WTC11 (cell line): ENCODE measurements around the gene INCA1. TPM values are rescaled to one million over a fixed set of nuclear protein-coding genes. Genes with fewer than 3 reads are reported as not detected.
A peak's percentile ranks its signal among the peaks of the same experiment; 100 is the strongest.

Experiments
- ATAC-seq: fragments of 200-7000 bp; cut with Tn5 transposase; 2 replicates; pipeline ENCODE4 v1.10.0; 2021; ENCODE audit warnings: mild to moderate bottlenecking, moderate library complexity
- CTCF ChIA-PET: fragments of 300-600 bp; sonication (Branson Sonifier 250); formaldehyde crosslinking; loops from one replicate; lab custom pipeline; 2021; ENCODE audit warnings: antibody characterized with exemption; lab: Charles Lee
- POLR2A ChIA-PET: fragments of 350-600 bp; sonication (Branson Sonifier 250); formaldehyde crosslinking; loops from one replicate; lab custom pipeline; 2021; ENCODE audit warnings: antibody characterized with exemption; lab: Charles Lee
- DNase-seq: peaks from one replicate; pipeline ENCODE4 v3.0.0; 2021; ENCODE audit warnings: low spot score
- H3K27ac Mint-ChIP-seq: 2 replicates; pipeline ENCODE4 v1.8.0; 2021; ENCODE audit warnings: mixed read lengths
- H3K27me3 Mint-ChIP-seq: 2 replicates; pipeline ENCODE4 v1.8.0; 2021; ENCODE audit warnings: low read depth, mild to moderate bottlenecking, moderate library complexity, mixed read lengths
- H3K36me3 Mint-ChIP-seq: 2 replicates; pipeline ENCODE4 v1.8.0; 2021; ENCODE audit warnings: mixed read lengths
- H3K4me1 Mint-ChIP-seq: 2 replicates; pipeline ENCODE4 v1.8.0; 2022; ENCODE audit warnings: mixed read lengths
- H3K4me3 Mint-ChIP-seq: 2 replicates; pipeline ENCODE4 v1.8.0; 2021; ENCODE audit warnings: mild to moderate bottlenecking, moderate library complexity, mixed read lengths
- H3K9me3 Mint-ChIP-seq: 2 replicates; pipeline ENCODE4 v1.8.0; 2021; ENCODE audit warnings: mixed read lengths
- CREM ChIP-seq: sonication (generic); formaldehyde crosslinking; IDR thresholded peaks from 2 replicates; pipeline ENCODE4 v1.8.1; 2022; ENCODE audit warnings: mild to moderate bottlenecking, missing genetic modification reagents, moderate library complexity
- FOXJ3 ChIP-seq: sonication (generic); formaldehyde crosslinking; IDR thresholded peaks from 2 replicates; pipeline ENCODE4 v1.9.0; 2021; ENCODE audit warnings: missing genetic modification reagents, mild to moderate bottlenecking, borderline replicate concordance
- GABPB1 ChIP-seq: sonication (generic); formaldehyde crosslinking; IDR thresholded peaks from 2 replicates; pipeline ENCODE4 v1.8.1; 2023; ENCODE audit warnings: mild to moderate bottlenecking, missing genetic modification reagents
- NFE2L1 ChIP-seq: sonication (generic); formaldehyde crosslinking; IDR thresholded peaks from 2 replicates; pipeline ENCODE4 v1.8.1; 2023; ENCODE audit warnings: missing genetic modification reagents
- OVOL2 ChIP-seq: fragments of 250-450 bp; sonication (Bioruptor Pico); IDR thresholded peaks from 2 replicates; pipeline ENCODE4 v1.9.0; 2021; ENCODE audit warnings: mild to moderate bottlenecking, borderline replicate concordance
- RORB ChIP-seq: fragments of 250-450 bp; sonication (Bioruptor Pico); IDR thresholded peaks from 2 replicates; pipeline ENCODE4 v1.9.0; 2021; ENCODE audit warnings: mild to moderate bottlenecking
- TCF7 ChIP-seq: sonication (generic); formaldehyde crosslinking; IDR thresholded peaks from 2 replicates; pipeline ENCODE4 v1.8.0; 2022; ENCODE audit warnings: mild to moderate bottlenecking, low read depth, missing genetic modification reagents, moderate library complexity
- TEAD1 ChIP-seq: sonication (generic); formaldehyde crosslinking; IDR thresholded peaks from 2 replicates; pipeline ENCODE4 v1.8.0; 2022; ENCODE audit warnings: mild to moderate bottlenecking, missing genetic modification reagents
- ZMAT4 ChIP-seq: fragments of 250-450 bp; sonication (Bioruptor Pico); IDR thresholded peaks from 2 replicates; pipeline ENCODE4 v1.9.0; 2021; ENCODE audit warnings: mild to moderate bottlenecking
- ZNF263 ChIP-seq: sonication (generic); formaldehyde crosslinking; IDR thresholded peaks from 2 replicates; pipeline ENCODE4 v1.8.1; 2022; ENCODE audit warnings: low read depth, mild to moderate bottlenecking, moderate library complexity, missing genetic modification reagents
- ZNF396 ChIP-seq: fragments of 250-450 bp; sonication (Bioruptor Pico); IDR thresholded peaks from 2 replicates; pipeline ENCODE4 v1.8.0; 2021; ENCODE audit warnings: mild to moderate bottlenecking, moderate library complexity, borderline replicate concordance
- total RNA-seq: library from RNA; stranded (reverse); gene quantifications from 3 replicates; pipeline ENCODE4 v1.2.3, GENCODE V29; 2021
- TF ChIP-seq, protein P1 (sequence below): sonication (generic); formaldehyde crosslinking; IDR thresholded peaks from 2 replicates; pipeline ENCODE4 v1.8.1; 2023; ENCODE audit warnings: mild to moderate bottlenecking, missing genetic modification reagents, moderate library complexity
- TF ChIP-seq, protein P2 (sequence below): sonication (generic); formaldehyde crosslinking; IDR thresholded peaks from 2 replicates; pipeline ENCODE4 v1.8.1; 2023; ENCODE audit warnings: mild to moderate bottlenecking, missing genetic modification reagents
- TF ChIP-seq, protein P3 (sequence below): sonication (generic); formaldehyde crosslinking; IDR thresholded peaks from 2 replicates; pipeline ENCODE4 v1.8.1; 2022; ENCODE audit warnings: low read depth, missing genetic modification reagents, borderline replicate concordance
- TF ChIP-seq, protein P4 (sequence below): sonication (generic); formaldehyde crosslinking; IDR thresholded peaks from 2 replicates; pipeline ENCODE4 v1.8.1; 2022; ENCODE audit warnings: mild to moderate bottlenecking, moderate library complexity, missing genetic modification reagents
- TF ChIP-seq, protein P5 (sequence below): sonication (generic); formaldehyde crosslinking; IDR thresholded peaks from 2 replicates; pipeline ENCODE4 v1.8.0; 2022; ENCODE audit warnings: missing genetic modification reagents
- TF ChIP-seq, protein P6 (sequence below): sonication (generic); formaldehyde crosslinking; IDR thresholded peaks from 2 replicates; pipeline ENCODE4 v1.8.1; 2023; ENCODE audit warnings: mild to moderate bottlenecking, missing genetic modification reagents, moderate library complexity

Gene INCA1
- total RNA-seq, 1 experiment from 2014 or later, result 0.61 TPM

- Mint-ChIP-seq H3K27me3 (peaks cover 17% of the 10 kb centered on the region), H3K4me3 (peak overlapping the region; percentile 87), H3K27ac (peak overlapping the region; percentile 58), H3K36me3 (peaks cover 32% of the 10 kb centered on the region), H3K4me1 (peaks cover 16% of the 10 kb centered on the region), H3K9me3 (no peaks in the 10 kb centered on the region)
- DNase-seq (no peak), ATAC-seq (no peak)
- POLR2A ChIA-PET, result no interaction called here
- TF ChIP-seq ZNF263 (CRISPR knock-in tag) (no peak), CREM (no peak), TCF7 (no peak), ZNF396 (CRISPR knock-in tag) (no peak), OVOL2 (CRISPR knock-in tag) (no peak), RORB (no peak), FOXJ3 (CRISPR knock-in tag) (no peak), TEAD1 (CRISPR knock-in tag) (no peak)
- TF ChIP-seq, protein P1, sequence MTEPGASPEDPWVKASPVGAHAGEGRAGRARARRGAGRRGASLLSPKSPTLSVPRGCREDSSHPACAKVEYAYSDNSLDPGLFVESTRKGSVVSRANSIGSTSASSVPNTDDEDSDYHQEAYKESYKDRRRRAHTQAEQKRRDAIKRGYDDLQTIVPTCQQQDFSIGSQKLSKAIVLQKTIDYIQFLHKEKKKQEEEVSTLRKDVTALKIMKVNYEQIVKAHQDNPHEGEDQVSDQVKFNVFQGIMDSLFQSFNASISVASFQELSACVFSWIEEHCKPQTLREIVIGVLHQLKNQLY (CRISPR knock-in tag), result no peak
- TF ChIP-seq, protein P2, sequence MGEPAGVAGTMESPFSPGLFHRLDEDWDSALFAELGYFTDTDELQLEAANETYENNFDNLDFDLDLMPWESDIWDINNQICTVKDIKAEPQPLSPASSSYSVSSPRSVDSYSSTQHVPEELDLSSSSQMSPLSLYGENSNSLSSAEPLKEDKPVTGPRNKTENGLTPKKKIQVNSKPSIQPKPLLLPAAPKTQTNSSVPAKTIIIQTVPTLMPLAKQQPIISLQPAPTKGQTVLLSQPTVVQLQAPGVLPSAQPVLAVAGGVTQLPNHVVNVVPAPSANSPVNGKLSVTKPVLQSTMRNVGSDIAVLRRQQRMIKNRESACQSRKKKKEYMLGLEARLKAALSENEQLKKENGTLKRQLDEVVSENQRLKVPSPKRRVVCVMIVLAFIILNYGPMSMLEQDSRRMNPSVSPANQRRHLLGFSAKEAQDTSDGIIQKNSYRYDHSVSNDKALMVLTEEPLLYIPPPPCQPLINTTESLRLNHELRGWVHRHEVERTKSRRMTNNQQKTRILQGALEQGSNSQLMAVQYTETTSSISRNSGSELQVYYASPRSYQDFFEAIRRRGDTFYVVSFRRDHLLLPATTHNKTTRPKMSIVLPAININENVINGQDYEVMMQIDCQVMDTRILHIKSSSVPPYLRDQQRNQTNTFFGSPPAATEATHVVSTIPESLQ, result no peak
- TF ChIP-seq, protein P3, sequence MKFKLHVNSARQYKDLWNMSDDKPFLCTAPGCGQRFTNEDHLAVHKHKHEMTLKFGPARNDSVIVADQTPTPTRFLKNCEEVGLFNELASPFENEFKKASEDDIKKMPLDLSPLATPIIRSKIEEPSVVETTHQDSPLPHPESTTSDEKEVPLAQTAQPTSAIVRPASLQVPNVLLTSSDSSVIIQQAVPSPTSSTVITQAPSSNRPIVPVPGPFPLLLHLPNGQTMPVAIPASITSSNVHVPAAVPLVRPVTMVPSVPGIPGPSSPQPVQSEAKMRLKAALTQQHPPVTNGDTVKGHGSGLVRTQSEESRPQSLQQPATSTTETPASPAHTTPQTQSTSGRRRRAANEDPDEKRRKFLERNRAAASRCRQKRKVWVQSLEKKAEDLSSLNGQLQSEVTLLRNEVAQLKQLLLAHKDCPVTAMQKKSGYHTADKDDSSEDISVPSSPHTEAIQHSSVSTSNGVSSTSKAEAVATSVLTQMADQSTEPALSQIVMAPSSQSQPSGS (CRISPR knock-in tag), result no peak
- CTCF ChIA-PET, result interaction anchor here (1.4 to 1.6 kb wide), 2 partner anchors 12 to 122 kb away, joined by 3 to 4 read pairs; partner anchors contain the start of gene CAMTA2
Observed at GRCh38 chr17:4999430-5000093, 2.2 kb upstream of the INCA1 start.

- Mint-ChIP-seq H3K4me3 (peak overlapping the region; percentile 87), H3K36me3 (peaks cover 25% of the 10 kb centered on the region), H3K27ac (peak overlapping the region; percentile 58), H3K27me3 (peaks cover 24% of the 10 kb centered on the region), H3K4me1 (peaks cover 16% of the 10 kb centered on the region), H3K9me3 (no peaks in the 10 kb centered on the region)
- TF ChIP-seq ZMAT4 (CRISPR knock-in tag) (no peak), GABPB1 (CRISPR knock-in tag) (peak; percentile 59; the same call in 1 of the 2 replicates)
- ChIA-PET POLR2A (interaction anchor here (2.0 kb wide), 1 partner anchor 32 kb away, joined by 11 read pairs; the partner anchor contains the start of gene SPAG7), CTCF (interaction anchor here (1.3 to 2.3 kb wide), 4 partner anchors 11 to 63 kb away, joined by 4 to 17 read pairs (median 10); partner anchors contain the start of genes CAMTA2 and SPAG7)
- DNase-seq (peak; percentile 17), ATAC-seq (peak; percentile 10)
Observed at GRCh38 chr17:4998732-4999429, 1.6 kb upstream of the INCA1 start.

GRCh38 chr17:4998027-4998731 is 857 bp upstream of the INCA1 start:
- peaks cover 16% of the 10 kb centered on the region for H3K4me1 Mint-ChIP-seq
- POLR2A ChIA-PET, result interaction anchor here (1.0 to 2.0 kb wide), 2 partner anchors 31 to 58 kb away, joined by 3 to 11 read pairs; partner anchors contain the start of genes RNF167, SLC25A11 and SPAG7
- no peak overlapping the region for H3K27ac Mint-ChIP-seq
- H3K9me3 Mint-ChIP-seq, result no peaks in the 10 kb centered on the region
- H3K4me3 Mint-ChIP-seq, result peak overlapping the region; percentile 87
- H3K36me3 Mint-ChIP-seq, result peaks cover 19% of the 10 kb centered on the region
- peak; percentile 74 for DNase-seq
- CTCF ChIA-PET, result interaction anchor here (0.9 to 2.3 kb wide), 7 partner anchors 10 to 89 kb away, joined by 3 to 17 read pairs (median 6); partner anchors contain the start of genes CAMTA2, ENO3 and SPAG7
- TF ChIP-seq, protein P4, sequence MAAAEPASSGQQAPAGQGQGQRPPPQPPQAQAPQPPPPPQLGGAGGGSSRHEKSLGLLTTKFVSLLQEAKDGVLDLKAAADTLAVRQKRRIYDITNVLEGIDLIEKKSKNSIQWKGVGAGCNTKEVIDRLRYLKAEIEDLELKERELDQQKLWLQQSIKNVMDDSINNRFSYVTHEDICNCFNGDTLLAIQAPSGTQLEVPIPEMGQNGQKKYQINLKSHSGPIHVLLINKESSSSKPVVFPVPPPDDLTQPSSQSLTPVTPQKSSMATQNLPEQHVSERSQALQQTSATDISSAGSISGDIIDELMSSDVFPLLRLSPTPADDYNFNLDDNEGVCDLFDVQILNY, result 0 out of 2 replicates have a peak, but pooled peaks have one; percentile 13
- TF ChIP-seq, protein P5, sequence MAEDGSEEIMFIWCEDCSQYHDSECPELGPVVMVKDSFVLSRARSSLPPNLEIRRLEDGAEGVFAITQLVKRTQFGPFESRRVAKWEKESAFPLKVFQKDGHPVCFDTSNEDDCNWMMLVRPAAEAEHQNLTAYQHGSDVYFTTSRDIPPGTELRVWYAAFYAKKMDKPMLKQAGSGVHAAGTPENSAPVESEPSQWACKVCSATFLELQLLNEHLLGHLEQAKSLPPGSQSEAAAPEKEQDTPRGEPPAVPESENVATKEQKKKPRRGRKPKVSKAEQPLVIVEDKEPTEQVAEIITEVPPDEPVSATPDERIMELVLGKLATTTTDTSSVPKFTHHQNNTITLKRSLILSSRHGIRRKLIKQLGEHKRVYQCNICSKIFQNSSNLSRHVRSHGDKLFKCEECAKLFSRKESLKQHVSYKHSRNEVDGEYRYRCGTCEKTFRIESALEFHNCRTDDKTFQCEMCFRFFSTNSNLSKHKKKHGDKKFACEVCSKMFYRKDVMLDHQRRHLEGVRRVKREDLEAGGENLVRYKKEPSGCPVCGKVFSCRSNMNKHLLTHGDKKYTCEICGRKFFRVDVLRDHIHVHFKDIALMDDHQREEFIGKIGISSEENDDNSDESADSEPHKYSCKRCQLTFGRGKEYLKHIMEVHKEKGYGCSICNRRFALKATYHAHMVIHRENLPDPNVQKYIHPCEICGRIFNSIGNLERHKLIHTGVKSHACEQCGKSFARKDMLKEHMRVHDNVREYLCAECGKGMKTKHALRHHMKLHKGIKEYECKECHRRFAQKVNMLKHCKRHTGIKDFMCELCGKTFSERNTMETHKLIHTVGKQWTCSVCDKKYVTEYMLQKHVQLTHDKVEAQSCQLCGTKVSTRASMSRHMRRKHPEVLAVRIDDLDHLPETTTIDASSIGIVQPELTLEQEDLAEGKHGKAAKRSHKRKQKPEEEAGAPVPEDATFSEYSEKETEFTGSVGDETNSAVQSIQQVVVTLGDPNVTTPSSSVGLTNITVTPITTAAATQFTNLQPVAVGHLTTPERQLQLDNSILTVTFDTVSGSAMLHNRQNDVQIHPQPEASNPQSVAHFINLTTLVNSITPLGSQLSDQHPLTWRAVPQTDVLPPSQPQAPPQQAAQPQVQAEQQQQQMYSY, result no peak
- no peak for TF ChIP-seq NFE2L1 (CRISPR knock-in tag)
- TF ChIP-seq, protein P6, sequence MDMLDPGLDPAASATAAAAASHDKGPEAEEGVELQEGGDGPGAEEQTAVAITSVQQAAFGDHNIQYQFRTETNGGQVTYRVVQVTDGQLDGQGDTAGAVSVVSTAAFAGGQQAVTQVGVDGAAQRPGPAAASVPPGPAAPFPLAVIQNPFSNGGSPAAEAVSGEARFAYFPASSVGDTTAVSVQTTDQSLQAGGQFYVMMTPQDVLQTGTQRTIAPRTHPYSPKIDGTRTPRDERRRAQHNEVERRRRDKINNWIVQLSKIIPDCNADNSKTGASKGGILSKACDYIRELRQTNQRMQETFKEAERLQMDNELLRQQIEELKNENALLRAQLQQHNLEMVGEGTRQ (CRISPR knock-in tag), result peak; percentile 4; the same call in 1 of the 2 replicates
- TF ChIP-seq, all 79 proteins: peak for 2
- ATAC-seq, result peak; percentile 7
- peaks cover 24% of the 10 kb centered on the region for H3K27me3 Mint-ChIP-seq
